Anterior cingulate cortex (tissue), 58 donors: Measurements from ENCODE around the gene SIGLEC7.
A peak's percentile ranks its signal among the peaks of the same experiment; 100 is the strongest.
"Not testable (repeated sequence)": the region's sequence is repeated elsewhere in the genome, so short reads cannot be mapped to it uniquely, and the experiment has no call there.

Experiments
- DNase-seq, 58 donors: peaks; one replicate each; lab custom pipeline; 2025; lab: John Stamatoyannopoulos, UW

The SIGLEC7 gene

DNA sequence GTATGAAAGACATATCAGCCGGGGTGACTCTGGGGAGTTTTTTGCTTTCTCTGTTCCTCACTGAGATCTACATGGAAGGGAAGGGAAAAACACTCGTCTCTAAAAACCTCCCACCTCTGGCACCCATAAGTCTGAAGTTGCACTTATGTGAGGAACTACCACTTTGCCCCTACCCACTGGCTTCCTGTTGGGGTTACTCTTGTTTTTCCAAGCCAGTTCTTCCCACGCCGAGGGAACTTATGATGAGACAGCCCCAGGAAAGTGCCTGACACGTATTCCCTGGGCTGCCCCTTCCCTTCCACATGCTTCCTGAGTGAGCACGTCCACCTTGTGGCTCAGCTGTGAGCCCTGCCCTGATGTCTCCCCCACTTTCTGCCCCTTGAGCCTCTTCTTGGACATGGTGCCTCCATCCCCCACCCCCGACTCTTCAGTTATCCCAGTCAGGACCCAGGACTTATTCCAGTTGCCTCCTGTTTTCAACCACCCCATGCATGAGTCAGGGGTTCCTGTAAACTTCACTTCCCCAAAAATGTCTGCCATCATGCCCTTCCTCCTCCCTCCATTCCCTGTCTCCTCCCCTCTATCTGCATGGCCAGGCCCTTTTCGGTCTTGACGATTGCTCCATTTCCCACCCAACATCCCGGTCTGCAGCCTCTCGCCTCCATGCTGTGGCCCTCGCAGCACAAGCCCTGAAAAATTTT, 5.1 kb upstream of the SIGLEC7 start:
- DNase-seq, result no peak

GRCh38 chr19:51137792-51138425, 4.2 kb upstream of the SIGLEC7 start:
- DNase-seq, result no peak

GRCh38 chr19:51138549-51138979, 3.5 kb upstream of the SIGLEC7 start:
- DNase-seq, result peak in 3 of 58 donors; percentile 2 to 22 (median 11)

DNA sequence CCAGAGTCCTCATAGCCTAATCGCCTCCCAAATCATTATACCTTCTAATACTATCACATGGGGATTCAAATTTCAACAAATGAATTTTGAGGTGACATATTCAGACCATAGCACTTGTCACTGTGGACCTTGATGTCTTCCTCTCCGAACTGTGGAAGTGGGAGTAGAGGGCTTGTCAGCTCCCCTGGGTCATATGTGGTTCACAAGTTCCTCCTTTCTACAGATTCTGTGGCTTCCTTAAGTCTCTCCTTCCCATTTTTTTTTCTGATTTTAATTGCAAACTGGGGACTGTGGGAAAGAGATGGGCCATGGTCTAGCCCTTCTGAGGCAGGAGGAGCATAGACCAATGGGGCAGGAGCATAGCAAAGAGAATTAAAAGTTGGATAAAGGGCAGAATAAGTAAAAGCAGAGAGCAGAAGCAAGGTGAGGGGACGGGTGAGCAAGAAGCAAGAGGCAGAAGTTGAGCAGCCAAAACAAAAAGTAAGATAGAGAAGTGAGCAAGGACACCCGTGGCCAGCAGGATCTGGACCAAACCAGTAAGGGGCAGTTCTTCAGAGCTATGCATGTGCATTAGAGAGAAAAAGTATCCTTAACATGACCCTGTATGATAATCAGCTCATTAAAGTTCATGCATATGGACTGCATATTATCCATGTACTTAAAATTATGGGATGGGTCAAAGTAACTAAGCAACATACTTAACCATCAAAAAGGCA, 2.6 kb upstream of the SIGLEC7 start:
- DNase-seq, result no peak

- DNase-seq, result peak in 10 of 58 donors; percentile 2 to 56 (median 27)
Measured at GRCh38 chr19:51140441-51140840, 1.7 kb upstream of the SIGLEC7 start.

DNA sequence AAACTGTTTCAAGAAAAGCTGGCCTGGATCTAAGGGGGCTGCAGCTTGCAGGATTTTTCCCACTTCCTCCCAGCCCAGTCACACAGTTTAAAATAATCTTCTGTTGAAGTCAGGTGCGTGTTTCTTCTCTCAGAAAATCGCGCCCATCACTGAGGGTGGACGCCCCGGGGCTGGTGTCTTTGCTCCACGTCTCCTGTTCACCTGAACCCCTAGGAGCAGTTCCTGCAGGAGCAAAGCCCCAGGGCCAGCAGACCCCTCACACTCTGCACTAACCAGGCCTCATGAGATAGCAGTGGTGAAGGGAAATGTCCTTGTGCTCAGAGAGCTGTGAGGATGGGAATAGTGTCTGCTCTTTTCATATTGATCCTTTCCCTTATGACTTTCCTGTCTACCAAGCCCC, 920 bp upstream of the SIGLEC7 start:
- DNase-seq, result no peak

DNA sequence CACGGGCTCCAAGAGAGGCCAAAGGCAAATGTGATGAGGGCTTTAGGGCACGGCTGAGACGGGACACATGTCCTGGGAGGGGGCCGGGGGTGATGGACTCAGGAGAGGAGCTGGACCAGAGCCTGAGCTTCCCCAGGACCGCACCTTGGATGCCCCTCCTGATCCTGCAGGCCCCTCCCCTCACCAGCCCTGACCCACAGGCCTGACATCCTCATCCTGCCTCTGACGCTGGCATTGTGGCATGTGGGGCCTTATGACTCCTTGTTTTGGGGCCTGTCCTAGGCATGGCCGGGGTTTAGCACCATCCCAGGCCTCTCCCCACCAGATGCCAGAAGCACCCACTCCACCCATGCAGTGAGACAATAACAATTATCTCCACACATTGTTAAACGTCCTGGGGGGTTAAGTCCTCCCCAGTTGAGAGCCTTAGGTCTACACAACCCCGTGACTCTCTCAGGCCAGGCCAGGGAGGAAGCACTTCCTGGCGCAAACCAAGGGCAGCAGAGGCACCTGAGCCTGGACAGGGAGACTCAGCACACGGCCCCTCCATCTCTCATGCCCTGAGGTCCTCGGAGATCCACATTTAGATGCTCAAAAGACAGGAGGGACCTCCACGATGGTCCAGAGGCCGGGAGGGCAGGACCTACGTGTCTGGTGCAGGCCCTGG, 841 bp downstream of the SIGLEC7 start:
- not testable (repeated sequence) for DNase-seq

- DNase-seq, result no peak
Measured at GRCh38 chr19:51143486-51143885, 1.4 kb downstream of the SIGLEC7 start.

DNA sequence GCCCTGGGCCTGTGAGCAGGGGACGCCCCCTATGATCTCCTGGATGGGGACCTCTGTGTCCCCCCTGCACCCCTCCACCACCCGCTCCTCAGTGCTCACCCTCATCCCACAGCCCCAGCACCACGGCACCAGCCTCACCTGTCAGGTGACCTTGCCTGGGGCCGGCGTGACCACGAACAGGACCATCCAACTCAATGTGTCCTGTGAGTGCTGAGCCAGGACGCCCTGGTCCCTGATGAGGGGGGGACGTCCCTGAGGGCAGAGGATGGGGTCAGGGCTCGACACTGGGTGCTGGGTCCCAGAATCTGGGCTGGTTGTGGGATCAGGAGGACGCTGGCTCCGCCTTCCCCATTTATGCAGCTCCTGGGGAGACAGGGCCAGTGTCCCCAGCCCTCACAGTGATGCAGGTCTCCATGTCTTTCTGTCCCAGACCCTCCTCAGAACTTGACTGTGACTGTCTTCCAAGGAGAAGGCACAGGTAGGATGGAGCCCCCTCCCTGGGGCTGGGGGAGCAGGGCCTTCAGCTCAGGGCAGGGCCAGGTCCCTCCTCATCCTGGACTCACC, 2.5 kb downstream of the SIGLEC7 start:
- DNase-seq, result no peak

- DNase-seq, result no peak
Measured at GRCh38 chr19:51145916-51146493, 3.9 kb downstream of the SIGLEC7 start.

GRCh38 chr19:51146751-51147150, 4.7 kb downstream of the SIGLEC7 start:
- no peak for DNase-seq

DNA sequence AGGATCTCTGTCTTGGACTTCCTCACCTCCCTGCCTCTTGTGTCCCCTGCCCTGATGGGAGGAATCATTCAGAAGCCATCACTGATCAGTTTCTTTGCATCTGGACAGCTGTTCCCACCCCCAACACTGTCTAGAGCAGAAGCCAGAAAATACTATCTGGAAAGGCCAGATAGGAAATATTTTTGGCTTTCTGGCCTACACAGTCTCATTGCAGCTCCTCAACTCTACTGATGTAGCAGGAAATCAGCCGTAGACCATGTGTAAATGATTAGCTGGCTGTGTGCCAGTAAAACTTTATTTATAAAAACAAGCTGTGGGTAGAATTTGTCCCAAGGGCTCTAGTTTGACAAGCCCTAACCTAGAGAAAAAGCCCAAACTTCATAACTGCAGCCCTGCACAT, 5.6 kb downstream of the SIGLEC7 start:
- no peak for DNase-seq

GRCh38 chr19:51148580-51148979, 6.5 kb downstream of the SIGLEC7 start:
- DNase-seq, result no peak

- DNase-seq, result no peak
Measured at GRCh38 chr19:51150627-51151026, 8.5 kb downstream of the SIGLEC7 start.

DNA sequence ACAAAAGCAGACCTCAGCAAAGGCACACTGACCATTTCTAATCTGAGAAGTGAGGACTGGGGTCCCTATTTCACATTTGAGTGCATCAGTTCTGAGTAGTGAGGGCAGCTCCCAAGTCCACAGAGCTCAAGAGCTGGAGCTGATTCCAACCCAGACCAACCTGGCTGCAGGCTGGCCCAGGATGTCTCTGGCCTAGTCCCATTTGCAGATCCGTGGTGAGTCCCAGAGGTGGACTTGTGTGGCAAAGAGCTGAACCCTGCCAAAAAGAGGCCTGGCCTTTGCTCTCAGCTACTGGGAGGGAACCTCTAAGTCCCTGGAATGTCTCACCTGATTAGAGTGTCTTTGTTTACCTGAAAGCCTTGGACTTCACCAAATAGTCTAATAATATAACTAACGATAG, 14.6 kb downstream of the SIGLEC7 start:
- no peak for DNase-seq

- DNase-seq, result no peak
Measured at GRCh38 chr19:51157265-51157664, 15.2 kb downstream of the SIGLEC7 start.

- peak in 6 of 58 donors; percentile 6 to 57 (median 17) for DNase-seq
Measured at GRCh38 chr19:51158474-51159129, 16.5 kb downstream of the SIGLEC7 start.

- DNase-seq, result no peak
Measured at GRCh38 chr19:51159656-51160055, 17.6 kb downstream of the SIGLEC7 start.

- no peak for DNase-seq
Measured at GRCh38 chr19:51161266-51161665, 19.2 kb downstream of the SIGLEC7 start.
